ENCODE results near the gene SCAPER. TPM values are rescaled to one million over a fixed set of nuclear protein-coding genes. Genes with fewer than 3 reads are reported as not detected.

Gene SCAPER
- total and polyA plus RNA-seq, 2 of the 4 experiments (the other 2 are of a cell fraction) = 2.9 to 9.7 TPM

- Histone ChIP-seq H3K4me3 (ENCODE audit: insufficient read depth, low read depth, low read length) (no peak overlapping the region), H3K4me2 (ENCODE audit: low read depth, low read length) (no peak overlapping the region), H4K8ac (ENCODE audit: low read depth in 2 of 2, low read length in 2 of 2) (no peak overlapping the region), H2AFZ (replicated peaks; ENCODE audit: low read length, poor library complexity) (no peak overlapping the region), H3K56ac (ENCODE audit: extremely low read depth, insufficient read depth, low read length) (no peak overlapping the region), H3K23ac (ENCODE audit: low read depth, low read length) (no peak overlapping the region), H3K9me1 (ENCODE audit: insufficient read depth, low read length) (no peaks in the 10 kb centered on the region), H3K18ac (ENCODE audit: low read depth, low read length) (no peak overlapping the region), H3K36me3 (ENCODE audit: control insufficient read depth, insufficient read depth, low read length) (no peaks in the 10 kb centered on the region), H3K4ac (ENCODE audit: low read depth, low read length) (no peak overlapping the region), H3K79me1 (ENCODE audit: low read depth in 1 of 2, low read length in 2 of 2) (peaks cover 7 to 10% of the 10 kb centered on the region in 2 experiments; a peak in 3 of 4 replicates), H2BK20ac (ENCODE audit: low read depth, low read length) (no peak overlapping the region), H2AK9ac (replicated peaks; ENCODE audit: low read depth, low read length, poor library complexity) (no peak overlapping the region), H3K27ac (ENCODE audit: insufficient read depth, low read length) (no peak overlapping the region), H4K91ac (ENCODE audit: insufficient read depth, low read depth, low read length) (no peak overlapping the region), H4K5ac (ENCODE audit: low read depth, low read length) (no peak overlapping the region), H3K9me3 (ENCODE audit: control insufficient read depth, insufficient read depth, low read length) (peaks cover 3% of the 10 kb centered on the region), H2BK120ac (ENCODE audit: low read depth, low read length) (no peak overlapping the region), H3K4me1 (ENCODE audit: control insufficient read depth, insufficient read depth, low read length) (no peaks in the 10 kb centered on the region), H2BK5ac (ENCODE audit: low read depth, low read length, poor library complexity, severe bottlenecking) (no peak overlapping the region), H2AK5ac (ENCODE audit: low read depth, low read length) (no peak overlapping the region), H3K27me3 (ENCODE audit: control insufficient read depth, insufficient read depth, low read length) (no peaks in the 10 kb centered on the region), H2BK15ac (ENCODE audit: low read depth, low read length) (no peak overlapping the region), H3K9ac (ENCODE audit: low read depth, low read length) (no peak overlapping the region), H3K14ac (replicated peaks; ENCODE audit: low read depth, low read length) (no peak overlapping the region), H4K20me1 (ENCODE audit: insufficient read depth, low read length) (no peaks in the 10 kb centered on the region)
- ChIA-PET CTCF (no interaction called here), POLR2A (ENCODE audit: unreplicated experiment) (no interaction called here)
- DNase-seq (no peak), ATAC-seq (ENCODE audit: low read depth) (no peak)
- WGBS, 2 experiments (ENCODE audit: extremely low coverage in 2 of 2, insufficient read length in 1 of 2) = 100% methylated on average over 1 of the region's 4 CpGs; no CpG with 5 or more reads in 1 of the 2 experiments
- dilution Hi-C loops (cut with HindIII; ENCODE audit: low sequenced_read_pairs, unreplicated experiment) (no loop called here), intact Hi-C loops (cut with micrococcal nuclease) (no loop called here), in situ Hi-C loops (cut with MboI; ENCODE audit: low sequenced_read_pairs) (no loop called here)
- no TSS peak for BruUV-seq (replicated peaks)
- TF ChIP-seq RFX5 (IDR thresholded peaks at IDR 0.05; ENCODE audit: low read depth, low read length) (no peak), CHD1 (IDR thresholded peaks at IDR 0.05; ENCODE audit: low read depth, low read length) (no peak), USF2 (IDR thresholded peaks at IDR 0.05; ENCODE audit: low read depth, low read length) (no peak), MAFK (IDR thresholded peaks at IDR 0.05; ENCODE audit: low read depth, low read length) (no peak), MAZ (IDR thresholded peaks at IDR 0.05; ENCODE audit: borderline replicate concordance, low read depth, low read length) (no peak), FOS (IDR thresholded peaks at IDR 0.05; ENCODE audit: low read depth, low read length) (no peak), NFE2L2 (IDR thresholded peaks at IDR 0.05; ENCODE audit: low read depth, low read length) (no peak), CEBPB (IDR thresholded peaks at IDR 0.05; ENCODE audit: low read depth, low read length) (no peak), MXI1 (IDR thresholded peaks at IDR 0.05; ENCODE audit: borderline replicate concordance, low read depth, low read length) (no peak), RAD21 (IDR thresholded peaks at IDR 0.05; ENCODE audit: low read length) (no peak), CTCF (conservative IDR thresholded peaks at IDR 0.05; ENCODE audit: low read depth, low read length) (no peak), RCOR1 (IDR thresholded peaks at IDR 0.05; ENCODE audit: insufficient replicate concordance, low read length) (no peak), ELK1 (IDR thresholded peaks at IDR 0.05; ENCODE audit: borderline replicate concordance, low read depth, low read length) (no peak), SMC3 (IDR thresholded peaks at IDR 0.05; ENCODE audit: low read depth, low read length) (no peak), BHLHE40 (IDR thresholded peaks at IDR 0.05; ENCODE audit: low read depth, low read length) (no peak), POLR2A (IDR thresholded peaks at IDR 0.05; ENCODE audit: low read depth, low read length) (no peak)
Observed at GRCh38 chr15:76829939-76830338, 75.2 kb downstream of the SCAPER start.
